K562 (cell line): ENCODE measurements around the gene CELF6. TPM values are rescaled to one million over a fixed set of nuclear protein-coding genes. Genes with fewer than 3 reads are reported as not detected.

Experiments
- BMI1 ChIP-seq: fragments of 150-350 bp; IDR thresholded peaks from 2 replicates; pipeline ENCODE4 v1.6.1; 2014; ENCODE audit warnings: low read length
- CEBPB ChIP-seq: fragments of 450-650 bp; IDR thresholded peaks from 2 replicates; pipeline ENCODE4 v1.6.1; 2016; ENCODE audit warnings: missing genetic modification characterization, missing compliant biosample characterization
- FOXJ2 ChIP-seq: fragments of 200-800 bp; sonication (Bioruptor generic); IDR thresholded peaks from 2 replicates; pipeline ENCODE4 v1.6.1; 2016; ENCODE audit warnings: missing genetic modification characterization, missing compliant biosample characterization
- GABPA ChIP-seq: fragments of 200-800 bp; sonication (Bioruptor generic); conservative IDR thresholded peaks from 2 replicates; pipeline ENCODE4 v1.6.1; 2016; ENCODE audit warnings: low read depth, missing genetic modification characterization, missing compliant biosample characterization
- GABPB2 ChIP-seq: fragments of 250-450 bp; sonication (Bioruptor Pico); conservative IDR thresholded peaks from 2 replicates; pipeline ENCODE4 v1.5.1; 2021; ENCODE audit warnings: mild to moderate bottlenecking
- HDAC6 ChIP-seq: IDR thresholded peaks from 2 replicates; pipeline ENCODE4 v1.6.1; 2012; ENCODE audit warnings: low read depth, mild to moderate bottlenecking, control low read depth, inconsistent platforms, low read length, moderate library complexity
- KDM1A ChIP-seq, 2 experiments: fragments of 450-650 bp; IDR thresholded peaks; 2 replicates each; pipeline ENCODE4 v1.6.1; 2016; ENCODE audit warnings: mild to moderate bottlenecking in 2 of 2
- KLF16 ChIP-seq: IDR thresholded peaks from 2 replicates; pipeline ENCODE4 v1.6.1; 2016; ENCODE audit warnings: antibody characterized with exemption
- MEF2A ChIP-seq: IDR thresholded peaks from 2 replicates; pipeline ENCODE4 v1.6.1; 2011; ENCODE audit warnings: low read depth, mild to moderate bottlenecking, low read length, moderate library complexity; ENCODE audit not compliant: control insufficient read depth
- MIER1 ChIP-seq: fragments of 450-650 bp; IDR thresholded peaks from 2 replicates; pipeline ENCODE4 v1.6.1; 2016; ENCODE audit warnings: antibody characterized with exemption, mild to moderate bottlenecking, low read depth
- NFE2L1 ChIP-seq: fragments of 450-650 bp; IDR thresholded peaks from 2 replicates; pipeline ENCODE4 v1.6.1; 2016; ENCODE audit warnings: missing genetic modification characterization, low read depth, mild to moderate bottlenecking, missing compliant biosample characterization, moderate library complexity, borderline replicate concordance
- NR3C1 ChIP-seq: sonication (generic); formaldehyde crosslinking; IDR thresholded peaks from 2 replicates; pipeline ENCODE4 v1.8.1; 2022; ENCODE audit warnings: missing genetic modification reagents
- PHF20 ChIP-seq: fragments of 450-650 bp; IDR thresholded peaks from 2 replicates; pipeline ENCODE4 v1.6.1; 2018; ENCODE audit not compliant: partially characterized antibody
- POLR2AphosphoS5 ChIP-seq: IDR thresholded peaks from 2 replicates; pipeline ENCODE4 v1.6.1; 2011; ENCODE audit warnings: mild to moderate bottlenecking, low read depth, low read length, moderate library complexity; ENCODE audit not compliant: control insufficient read depth, insufficient read depth
- RFX7 ChIP-seq: fragments of 250-450 bp; sonication (Bioruptor Pico); IDR thresholded peaks from 2 replicates; pipeline ENCODE4 v1.5.1; 2021; ENCODE audit warnings: mild to moderate bottlenecking
- SIN3B ChIP-seq: fragments of 450-650 bp; IDR thresholded peaks from 2 replicates; pipeline ENCODE4 v1.6.1; 2017; ENCODE audit warnings: low read depth, mild to moderate bottlenecking, moderate library complexity
- SMARCA5 ChIP-seq: fragments of 450-650 bp; IDR thresholded peaks from 2 replicates; pipeline ENCODE4 v1.6.1; 2016
- SNRNP70 ChIP-seq: fragments of 200-400 bp; formaldehyde crosslinking; optimal IDR thresholded peaks from 2 replicates; pipeline ENCODE3; 2017; ENCODE audit warnings: low read depth, low read length
- SP2 ChIP-seq: IDR thresholded peaks from 2 replicates; pipeline ENCODE4 v1.6.1; 2011; ENCODE audit warnings: mild to moderate bottlenecking, low read depth, low read length, moderate library complexity; ENCODE audit not compliant: poor library complexity, severe bottlenecking; ENCODE audit errors: extremely low read depth
- STAT5B ChIP-seq: fragments of 250-450 bp; sonication (Bioruptor Pico); IDR thresholded peaks from 2 replicates; pipeline ENCODE4 v1.8.0; 2021; ENCODE audit warnings: mild to moderate bottlenecking, inconsistent platforms
- ZNF23 ChIP-seq: fragments of 250-450 bp; sonication (Bioruptor Pico); IDR thresholded peaks from 2 replicates; pipeline ENCODE4 v1.4.0; 2020; ENCODE audit warnings: mild to moderate bottlenecking
- ZNF583 ChIP-seq: fragments of 250-450 bp; sonication (Bioruptor Pico); IDR thresholded peaks from 2 replicates; pipeline ENCODE4 v1.4.0; 2020
- ZNF785 ChIP-seq: fragments of 250-450 bp; sonication (Bioruptor Pico); IDR thresholded peaks from 2 replicates; pipeline ENCODE4 v1.4.0; 2020; ENCODE audit warnings: mild to moderate bottlenecking
- ZNF79 ChIP-seq: fragments of 250-450 bp; sonication (Bioruptor Pico); IDR thresholded peaks from 2 replicates; pipeline ENCODE4 v1.4.0; 2020; ENCODE audit warnings: low read depth, mild to moderate bottlenecking, moderate library complexity
- polyA plus RNA-seq, 8 experiments: library from polyadenylated mRNA; depleted of rRNA in 4 of 8; stranded (reverse) in 5 of 8; unstranded in 3 of 8; fragments of >200 nt; fragmentation: Nextera tagmentation in 2 of 8; fragmentation: Illumina TruSeq in 1 of 8; extraction: Ambion mirVana in 2 of 8; extraction: Trizol in 1 of 8; gene quantifications; 2 replicates each; pipeline versions ENCODE4 v1.2.1 to v1.2.3, GENCODE V29; 2011 to 2014; ENCODE audit warnings: inconsistent platforms in 1 of 8, missing spikeins in 1 of 8
- total RNA-seq, 7 experiments: library from RNA; depleted of rRNA in 6 of 7; stranded (reverse); fragments of >200 nt in 6 of 7; fragmentation: Illumina TruSeq in 2 of 7; extraction: Trizol in 2 of 7; gene quantifications; 2 replicates each; pipeline versions ENCODE4 v1.2.1 to v1.2.3, GENCODE V29; 2011 to 2021; ENCODE audit warnings: low replicate concordance in 1 of 7
- TF ChIP-seq, protein P1 (sequence below), 2 experiments: IDR thresholded peaks; 2 replicates each; pipeline ENCODE4 v1.6.1; 2012; ENCODE audit warnings: improper control_type of control experiment in 2 of 2, low read depth in 2 of 2, low read length in 2 of 2, borderline replicate concordance in 1 of 2
- TF ChIP-seq, protein P2 (sequence below): sonication (generic); formaldehyde crosslinking; IDR thresholded peaks from 2 replicates; pipeline ENCODE4 v1.8.0; 2022; ENCODE audit warnings: mild to moderate bottlenecking, missing genetic modification reagents, borderline replicate concordance
- TF ChIP-seq, protein P3 (sequence below): IDR thresholded peaks from 2 replicates; pipeline ENCODE4 v1.6.1; 2011; ENCODE audit not compliant: insufficient read length; ENCODE audit errors: extremely low read depth

The CELF6 gene
- total and polyA plus RNA-seq, 9 of the 15 experiments (the other 6 are each of a cell fraction or from before 2014, with no cell fraction given): 0.01 to 0.11 TPM; not detected in 7

DNA sequence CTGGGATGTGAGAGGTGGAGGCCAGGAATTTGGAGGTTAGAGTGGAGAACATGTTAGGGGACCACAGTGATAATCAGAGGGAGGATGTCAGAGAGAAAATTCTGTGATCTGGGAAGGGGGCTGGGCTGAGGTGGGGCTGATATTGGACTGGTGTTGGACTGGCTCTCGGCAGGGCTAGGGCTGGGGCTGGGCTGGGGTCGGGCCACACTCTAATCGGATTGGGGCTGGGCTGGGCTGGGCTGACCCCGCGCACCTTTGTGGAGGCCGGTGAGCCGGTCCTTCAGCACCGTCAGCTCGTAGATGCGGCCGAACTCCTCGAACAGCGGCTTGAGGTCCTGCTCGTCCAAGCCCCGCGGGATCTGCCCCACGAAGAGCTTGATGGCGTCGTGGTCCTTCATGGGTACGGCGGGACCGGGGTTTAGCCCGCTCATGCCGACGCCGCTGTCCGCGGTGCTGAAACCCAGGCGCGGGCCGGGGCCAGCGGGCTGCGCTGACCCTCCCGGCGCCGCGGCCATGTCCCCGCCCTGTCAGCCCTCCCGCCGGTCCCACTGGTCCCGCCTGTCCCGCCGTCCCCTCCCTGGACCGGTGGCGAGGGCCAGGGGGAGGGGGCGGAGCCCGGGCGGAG, 485 bp downstream of the CELF6 start (continued):
- TF ChIP-seq SIN3B: no peak
- TF ChIP-seq KDM1A (IDR thresholded peaks at IDR 0.05): no peak
- TF ChIP-seq, protein P1, sequence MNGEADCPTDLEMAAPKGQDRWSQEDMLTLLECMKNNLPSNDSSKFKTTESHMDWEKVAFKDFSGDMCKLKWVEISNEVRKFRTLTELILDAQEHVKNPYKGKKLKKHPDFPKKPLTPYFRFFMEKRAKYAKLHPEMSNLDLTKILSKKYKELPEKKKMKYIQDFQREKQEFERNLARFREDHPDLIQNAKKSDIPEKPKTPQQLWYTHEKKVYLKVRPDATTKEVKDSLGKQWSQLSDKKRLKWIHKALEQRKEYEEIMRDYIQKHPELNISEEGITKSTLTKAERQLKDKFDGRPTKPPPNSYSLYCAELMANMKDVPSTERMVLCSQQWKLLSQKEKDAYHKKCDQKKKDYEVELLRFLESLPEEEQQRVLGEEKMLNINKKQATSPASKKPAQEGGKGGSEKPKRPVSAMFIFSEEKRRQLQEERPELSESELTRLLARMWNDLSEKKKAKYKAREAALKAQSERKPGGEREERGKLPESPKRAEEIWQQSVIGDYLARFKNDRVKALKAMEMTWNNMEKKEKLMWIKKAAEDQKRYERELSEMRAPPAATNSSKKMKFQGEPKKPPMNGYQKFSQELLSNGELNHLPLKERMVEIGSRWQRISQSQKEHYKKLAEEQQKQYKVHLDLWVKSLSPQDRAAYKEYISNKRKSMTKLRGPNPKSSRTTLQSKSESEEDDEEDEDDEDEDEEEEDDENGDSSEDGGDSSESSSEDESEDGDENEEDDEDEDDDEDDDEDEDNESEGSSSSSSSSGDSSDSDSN (IDR thresholded peaks at IDR 0.05; ENCODE audit: borderline replicate concordance in 1 of 2, low read depth in 2 of 2, low read length in 2 of 2): 0 out of 4 replicates have a peak, but pooled peaks of 1 of the 2 experiments have one; percentile 40
- no peak for TF ChIP-seq MEF2A
- no peak for TF ChIP-seq SNRNP70
- no peak for TF ChIP-seq BMI1
- no peak for TF ChIP-seq ZNF23 (CRISPR knock-in tag)
- no peak for TF ChIP-seq POLR2AphosphoS5
- TF ChIP-seq CEBPB (tag): no peak
- TF ChIP-seq ZNF785: no peak
- TF ChIP-seq RFX7 (CRISPR knock-in tag): no peak
- no peak for TF ChIP-seq SMARCA5
- TF ChIP-seq, protein P2, sequence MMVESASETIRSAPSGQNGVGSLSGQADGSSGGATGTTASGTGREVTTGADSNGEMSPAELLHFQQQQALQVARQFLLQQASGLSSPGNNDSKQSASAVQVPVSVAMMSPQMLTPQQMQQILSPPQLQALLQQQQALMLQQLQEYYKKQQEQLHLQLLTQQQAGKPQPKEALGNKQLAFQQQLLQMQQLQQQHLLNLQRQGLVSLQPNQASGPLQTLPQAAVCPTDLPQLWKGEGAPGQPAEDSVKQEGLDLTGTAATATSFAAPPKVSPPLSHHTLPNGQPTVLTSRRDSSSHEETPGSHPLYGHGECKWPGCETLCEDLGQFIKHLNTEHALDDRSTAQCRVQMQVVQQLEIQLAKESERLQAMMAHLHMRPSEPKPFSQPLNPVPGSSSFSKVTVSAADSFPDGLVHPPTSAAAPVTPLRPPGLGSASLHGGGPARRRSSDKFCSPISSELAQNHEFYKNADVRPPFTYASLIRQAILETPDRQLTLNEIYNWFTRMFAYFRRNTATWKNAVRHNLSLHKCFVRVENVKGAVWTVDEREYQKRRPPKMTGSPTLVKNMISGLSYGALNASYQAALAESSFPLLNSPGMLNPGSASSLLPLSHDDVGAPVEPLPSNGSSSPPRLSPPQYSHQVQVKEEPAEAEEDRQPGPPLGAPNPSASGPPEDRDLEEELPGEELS (CRISPR knock-in tag): peak; percentile 97; the same call in 1 of the 2 replicates
- no peak for TF ChIP-seq SP2
- peak; percentile 99 for TF ChIP-seq NR3C1 (CRISPR knock-in tag)
- TF ChIP-seq STAT5B (CRISPR knock-in tag): no peak
- TF ChIP-seq PHF20: no peak
- no peak for TF ChIP-seq HDAC6
- TF ChIP-seq ZNF583: no peak
- no peak for TF ChIP-seq ZNF79 (CRISPR knock-in tag)
- peak; percentile 94 for TF ChIP-seq MIER1
- TF ChIP-seq KLF16: no peak
- TF ChIP-seq NFE2L1: no peak
- TF ChIP-seq FOXJ2 (tag): no peak
- no peak for TF ChIP-seq GABPB2 (CRISPR knock-in tag)
- TF ChIP-seq, protein P3, sequence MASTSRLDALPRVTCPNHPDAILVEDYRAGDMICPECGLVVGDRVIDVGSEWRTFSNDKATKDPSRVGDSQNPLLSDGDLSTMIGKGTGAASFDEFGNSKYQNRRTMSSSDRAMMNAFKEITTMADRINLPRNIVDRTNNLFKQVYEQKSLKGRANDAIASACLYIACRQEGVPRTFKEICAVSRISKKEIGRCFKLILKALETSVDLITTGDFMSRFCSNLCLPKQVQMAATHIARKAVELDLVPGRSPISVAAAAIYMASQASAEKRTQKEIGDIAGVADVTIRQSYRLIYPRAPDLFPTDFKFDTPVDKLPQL: no peak
- no peak for TF ChIP-seq GABPA (tag)
